ENCODE data around the gene CETN3.
"Not testable (repeated sequence)": the region's sequence is repeated elsewhere in the genome, so short reads cannot be mapped to it uniquely, and the experiment has no call there.

Gene CETN3

DNA sequence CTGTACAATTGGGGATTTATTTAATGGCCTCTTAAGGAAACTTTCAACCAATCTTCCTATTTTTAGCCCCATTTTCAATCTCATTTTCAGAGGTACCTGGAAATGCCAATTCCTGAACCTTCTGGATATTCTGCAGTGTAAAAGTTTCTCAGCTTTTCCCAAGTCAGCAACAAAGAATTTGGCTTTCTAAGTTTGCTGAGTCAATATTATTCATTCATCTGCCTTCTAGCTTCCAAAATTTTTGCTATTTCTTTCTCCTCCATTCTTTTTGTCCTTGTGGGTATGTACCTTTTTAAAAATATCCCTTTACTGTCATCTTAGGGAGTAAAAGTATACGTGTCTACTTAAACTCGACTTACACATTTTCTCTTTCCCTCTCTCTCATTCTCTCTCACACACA lies 25.7 kb downstream of the CETN3 start:
- in situ Hi-C loops (cut with MboI; ENCODE audit: low sequenced_read_pairs) = no loop called here

DNA sequence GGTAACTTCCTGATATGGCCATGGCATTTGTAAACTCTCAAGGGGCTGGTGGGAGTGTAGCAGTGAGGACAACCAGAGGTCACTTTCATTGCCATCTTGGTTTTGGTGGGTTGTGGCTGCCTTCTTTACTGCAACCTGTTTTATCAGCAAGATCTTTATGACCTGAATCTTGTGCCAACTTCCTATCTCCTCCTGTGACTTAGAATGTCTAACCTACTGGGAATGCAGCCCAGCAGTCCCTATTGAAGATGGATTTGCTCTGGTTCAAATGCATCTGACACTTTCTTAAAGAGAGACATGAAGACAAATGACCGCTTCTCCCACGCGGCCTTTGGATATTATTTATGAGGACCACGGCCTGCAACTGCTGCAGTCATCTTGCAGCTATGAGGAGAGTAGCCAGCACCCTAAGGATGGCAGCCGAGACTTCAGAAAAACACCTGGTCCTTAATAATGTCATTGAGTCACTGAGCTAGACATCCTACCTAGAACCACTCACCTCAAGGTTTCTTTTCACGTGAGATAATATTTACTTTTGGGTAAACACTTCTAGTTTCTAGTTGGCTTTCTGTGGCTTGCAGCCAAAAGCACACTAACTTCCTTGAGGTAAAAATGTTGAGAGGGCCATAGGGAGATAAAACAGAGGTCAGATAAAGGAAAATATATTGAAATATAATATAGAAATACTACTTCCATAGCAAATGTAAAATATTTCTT lies 28.2 kb downstream of the CETN3 start:
- in situ Hi-C loops (cut with MboI; ENCODE audit: low sequenced_read_pairs) = no loop called here

DNA sequence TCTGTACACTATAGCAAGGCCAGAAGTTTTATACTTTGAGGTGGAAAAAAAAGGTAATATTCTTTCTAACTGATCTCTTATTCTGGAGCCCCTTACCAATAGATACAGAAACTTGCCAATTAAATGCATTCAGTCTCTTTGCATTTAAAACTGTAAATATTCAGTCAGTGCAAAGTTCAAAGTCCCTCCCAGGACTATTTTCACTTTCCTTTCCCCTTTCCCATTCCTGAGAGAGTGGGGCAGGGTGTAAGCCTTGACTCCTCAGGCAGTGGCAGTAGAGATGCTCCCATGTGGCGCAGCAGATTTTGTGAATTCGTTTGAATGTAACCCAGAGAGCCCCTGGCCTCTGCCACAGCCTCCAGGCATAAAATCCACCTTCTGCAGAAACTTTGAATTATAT lies 29.9 kb downstream of the CETN3 start:
- in situ Hi-C loops (cut with MboI; ENCODE audit: low sequenced_read_pairs) = no loop called here

DNA sequence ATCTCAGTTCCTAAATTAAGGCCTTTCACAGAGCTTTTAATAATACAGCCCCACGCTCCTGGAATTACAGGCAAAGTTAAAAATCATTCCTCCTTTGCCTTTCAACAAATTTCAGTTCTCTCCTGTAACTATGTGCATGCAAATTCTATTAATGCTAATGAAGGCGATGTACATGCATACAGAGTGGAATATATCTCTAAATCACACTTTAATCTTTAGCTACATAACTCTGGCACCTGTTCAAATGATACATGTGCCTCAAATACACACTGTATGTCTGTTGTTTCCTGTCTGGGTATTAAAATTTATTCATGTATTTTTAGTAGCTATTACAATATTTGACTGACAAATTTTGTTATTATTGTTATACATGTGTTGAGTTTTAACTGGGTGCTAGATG lies 30.8 kb downstream of the CETN3 start:
- in situ Hi-C loops (cut with MboI; ENCODE audit: low sequenced_read_pairs) = no loop called here

DNA sequence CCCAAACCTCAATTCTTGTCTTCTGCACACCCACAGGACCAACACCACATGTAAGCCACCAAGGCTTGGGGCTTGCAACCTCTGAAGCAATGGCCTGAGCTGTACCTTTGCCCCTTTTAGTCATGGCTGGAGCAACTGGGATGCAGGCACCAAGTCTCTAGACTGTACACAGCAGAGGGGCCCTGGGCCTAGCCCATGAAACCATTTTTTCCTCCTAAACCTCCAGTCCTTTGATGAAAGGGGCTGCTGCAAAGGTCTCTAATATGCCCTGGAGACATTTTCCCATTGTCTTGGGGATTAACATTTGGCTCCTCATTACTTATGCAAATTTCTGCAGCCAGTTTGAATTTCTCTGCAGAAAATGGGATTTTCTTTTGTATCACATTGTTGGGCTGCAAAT lies 38.3 kb downstream of the CETN3 start:
- in situ Hi-C loops (cut with MboI; ENCODE audit: low sequenced_read_pairs) = not testable (repeated sequence)

DNA sequence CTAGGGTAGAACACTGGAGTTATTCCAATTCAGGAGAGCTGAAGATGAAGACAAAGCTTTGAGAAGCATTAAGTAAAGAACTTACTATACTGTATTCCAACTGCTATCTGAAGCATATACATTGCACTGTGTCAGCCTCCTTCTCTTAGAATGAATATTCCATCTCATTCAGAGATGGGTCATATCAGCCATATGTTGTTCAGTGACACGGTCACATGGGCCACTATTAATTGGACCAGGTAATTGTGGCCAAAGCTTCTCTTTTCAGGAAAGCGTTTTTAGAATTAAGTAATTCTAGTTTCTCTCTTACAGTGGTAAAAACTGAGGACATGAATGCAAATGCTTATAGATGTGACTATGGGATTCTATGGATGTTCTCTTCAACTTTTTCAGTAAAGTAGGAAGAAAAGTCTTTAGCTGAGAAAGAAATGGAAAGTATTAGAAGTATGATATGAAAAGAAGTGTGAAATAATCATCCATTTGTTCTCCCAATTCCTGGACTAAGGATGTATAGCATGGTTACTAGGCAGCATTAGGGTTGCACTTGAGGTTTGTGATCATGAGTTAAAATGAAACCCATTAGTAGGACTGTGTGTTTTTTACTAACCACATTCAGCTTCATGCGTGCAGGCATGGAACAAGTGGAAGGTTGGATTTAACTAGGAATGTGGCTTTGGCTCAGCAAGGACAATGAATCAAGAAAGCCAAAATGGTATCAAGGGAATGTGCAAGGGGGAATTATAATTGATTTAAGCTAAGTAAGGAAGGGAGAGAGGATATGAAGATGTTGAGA lies 40.9 kb downstream of the CETN3 start:
- in situ Hi-C loops (cut with MboI; ENCODE audit: low sequenced_read_pairs) = no loop called here

DNA sequence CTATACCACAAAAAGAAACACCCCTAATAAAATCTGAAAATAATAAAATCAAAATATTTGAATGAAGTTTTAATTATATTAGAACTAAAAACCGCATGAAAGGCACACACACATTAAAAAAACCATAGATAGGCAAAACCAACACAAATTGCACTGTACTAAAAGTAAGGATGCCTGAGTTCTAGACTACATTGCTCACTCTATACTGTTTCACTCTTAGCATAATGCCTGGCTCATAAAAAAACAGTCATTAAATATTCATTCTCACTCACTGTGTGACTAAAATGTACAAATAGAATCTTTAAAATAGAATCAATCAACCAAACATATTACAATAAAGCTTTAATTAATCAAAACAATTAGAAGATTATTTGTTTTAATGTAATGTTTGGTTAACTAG lies 41.7 kb downstream of the CETN3 start:
- in situ Hi-C loops (cut with MboI; ENCODE audit: low sequenced_read_pairs) = no loop called here

DNA sequence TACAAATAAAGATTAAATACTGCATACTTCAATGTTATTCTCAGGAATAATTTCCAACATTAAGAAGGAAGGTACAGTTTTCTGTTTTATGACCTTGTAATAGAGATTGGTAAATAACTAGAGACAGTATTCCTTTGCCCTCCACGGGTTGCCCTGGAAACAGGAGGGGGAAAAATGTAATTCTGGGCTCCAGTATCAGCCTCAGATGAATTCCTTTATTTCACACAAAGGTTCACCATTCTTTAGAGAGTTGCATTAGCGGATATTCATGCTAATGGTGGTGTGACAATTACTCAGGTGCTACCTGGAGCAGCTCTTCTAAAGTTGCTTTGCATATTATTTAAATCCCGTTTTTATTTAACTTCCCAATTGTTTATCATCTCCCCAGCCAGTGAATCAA lies 42.6 kb downstream of the CETN3 start:
- in situ Hi-C loops (cut with MboI; ENCODE audit: low sequenced_read_pairs) = no loop called here

DNA sequence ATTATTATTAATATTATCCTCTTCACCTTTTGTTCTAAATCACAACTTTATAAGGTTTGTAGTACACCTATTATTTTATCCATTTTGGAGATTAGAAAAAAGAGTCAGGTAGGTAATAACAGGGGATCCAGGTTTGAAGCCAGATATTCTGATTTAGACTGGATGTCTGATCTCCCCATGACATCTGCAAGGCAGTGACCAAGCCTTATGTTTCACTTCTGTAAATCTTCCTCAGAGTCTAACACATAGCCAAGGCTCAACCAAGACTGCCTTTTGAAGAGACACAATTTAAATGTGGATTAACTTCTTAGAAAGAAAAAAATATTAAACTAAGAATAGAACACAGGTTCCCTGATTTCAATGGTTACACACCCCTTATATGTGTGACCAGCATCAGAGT lies 44.2 kb downstream of the CETN3 start:
- in situ Hi-C loops (cut with MboI; ENCODE audit: low sequenced_read_pairs) = no loop called here

DNA sequence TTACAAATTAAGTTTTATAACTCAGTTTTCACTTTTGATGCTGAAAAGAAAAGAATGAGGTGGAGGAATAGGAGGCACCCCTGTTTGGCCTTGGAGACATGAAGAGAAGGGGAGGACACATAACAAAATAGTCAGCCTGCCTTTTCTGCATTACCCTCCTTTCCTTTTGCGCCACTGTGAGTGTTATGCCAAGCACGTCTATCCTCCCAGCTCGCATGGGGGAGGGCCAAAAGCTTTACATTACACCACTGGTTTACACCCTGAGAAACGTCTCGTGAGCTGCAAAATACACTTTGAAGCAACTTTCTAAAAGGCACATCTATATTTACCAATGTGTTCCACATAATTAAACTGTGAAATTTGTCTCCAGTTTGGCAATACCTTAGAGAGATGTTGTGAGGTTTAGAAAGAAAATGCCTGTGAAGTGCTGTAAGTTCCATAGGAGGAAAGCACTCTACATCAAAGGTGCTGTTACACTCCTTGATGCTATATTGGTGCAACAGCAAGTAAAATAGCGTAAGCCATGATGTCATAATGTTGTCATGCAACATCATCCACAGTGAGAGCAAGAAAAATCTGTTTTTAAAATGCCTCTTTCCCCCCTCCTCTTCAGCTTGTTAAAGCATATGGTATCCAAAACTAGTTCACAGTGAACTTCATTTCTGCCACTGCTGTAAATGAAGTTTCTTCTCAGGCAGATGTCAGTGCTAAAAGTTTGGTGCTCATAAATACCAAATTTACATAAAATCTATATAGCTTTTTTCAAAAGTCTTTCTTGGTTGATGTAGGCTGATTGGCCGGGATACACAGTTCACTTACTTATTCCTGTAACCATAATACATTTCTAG lies 50.3 kb downstream of the CETN3 start:
- in situ Hi-C loops (cut with MboI; ENCODE audit: low sequenced_read_pairs) = no loop called here

DNA sequence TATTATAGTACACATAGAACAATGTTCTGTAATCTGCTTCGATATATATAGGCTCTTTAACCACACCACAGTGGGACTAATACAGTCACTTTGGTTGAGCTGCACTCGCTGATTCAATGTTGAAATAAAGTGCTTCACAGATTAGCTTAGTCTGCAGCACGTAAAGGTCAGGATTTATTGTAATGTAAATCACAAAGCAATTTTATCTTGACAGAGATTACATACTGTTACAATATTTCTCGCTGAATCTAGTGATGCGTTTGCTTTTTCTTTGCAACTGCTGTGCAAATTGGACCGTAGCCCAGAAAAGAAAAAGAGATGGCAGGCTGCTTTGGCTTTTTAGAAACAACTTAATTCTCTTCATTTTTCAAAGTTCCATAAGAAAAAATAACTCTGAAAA lies 52.9 kb downstream of the CETN3 start:
- in situ Hi-C loops (cut with MboI; ENCODE audit: low sequenced_read_pairs) = no loop called here

DNA sequence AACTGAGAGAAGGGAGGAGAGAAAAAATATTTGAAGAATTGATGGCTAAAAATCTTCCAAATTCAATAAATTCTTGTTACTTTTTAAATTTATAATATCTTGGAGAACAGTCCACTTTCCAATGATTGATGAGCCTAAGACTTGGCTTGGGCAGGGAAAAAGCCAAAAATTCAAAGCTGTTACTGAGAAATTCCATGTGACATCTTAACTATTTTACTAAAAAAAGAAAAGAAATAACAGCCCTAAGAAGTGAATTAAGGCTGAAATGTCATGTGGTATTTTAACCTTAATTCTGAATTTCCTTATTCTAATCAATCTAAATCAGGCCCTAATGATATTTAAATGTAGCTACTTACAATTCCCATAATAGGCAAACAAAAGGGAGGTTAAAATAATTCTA lies 53.4 kb downstream of the CETN3 start:
- in situ Hi-C loops (cut with MboI; ENCODE audit: low sequenced_read_pairs) = no loop called here

DNA sequence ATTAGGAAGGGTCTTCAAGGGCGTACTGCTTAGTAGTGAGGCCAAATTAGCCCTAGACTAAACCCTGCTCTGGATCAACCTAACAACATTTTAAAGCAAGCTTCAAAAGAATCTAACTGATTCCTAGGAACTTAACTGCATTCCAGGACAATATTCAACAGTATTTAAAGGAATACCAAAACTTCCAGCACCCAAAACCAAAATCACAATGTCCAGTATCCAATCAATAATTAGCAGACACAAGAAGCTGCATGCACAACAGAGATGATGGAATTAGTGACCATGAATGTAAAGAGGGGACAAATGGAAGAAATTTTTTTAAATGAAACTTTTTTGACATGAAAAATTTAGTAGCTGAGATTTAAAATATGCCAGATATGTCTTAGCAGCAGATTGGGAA lies 53.9 kb downstream of the CETN3 start:
- in situ Hi-C loops (cut with MboI; ENCODE audit: low sequenced_read_pairs) = no loop called here

DNA sequence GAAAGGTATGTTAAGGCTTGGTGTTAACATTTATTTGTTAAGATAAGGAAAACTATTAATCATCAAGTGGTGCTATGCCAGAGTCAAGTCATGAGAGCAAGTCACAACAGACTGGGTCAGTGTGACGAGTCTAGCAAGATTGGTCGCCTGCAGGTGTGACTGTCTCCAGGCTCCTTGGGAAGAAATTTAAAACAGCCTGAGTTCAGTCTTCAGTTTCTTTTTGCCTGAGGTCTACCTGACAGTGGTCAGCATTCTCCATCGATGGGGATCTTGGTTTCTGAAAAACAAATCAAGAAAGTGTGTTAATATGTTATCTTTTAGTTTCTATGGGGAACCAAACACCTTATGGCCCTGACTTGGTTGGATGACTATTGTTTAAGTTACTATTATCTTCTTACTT lies 56.3 kb downstream of the CETN3 start:
- in situ Hi-C loops (cut with MboI; ENCODE audit: low sequenced_read_pairs) = no loop called here

DNA sequence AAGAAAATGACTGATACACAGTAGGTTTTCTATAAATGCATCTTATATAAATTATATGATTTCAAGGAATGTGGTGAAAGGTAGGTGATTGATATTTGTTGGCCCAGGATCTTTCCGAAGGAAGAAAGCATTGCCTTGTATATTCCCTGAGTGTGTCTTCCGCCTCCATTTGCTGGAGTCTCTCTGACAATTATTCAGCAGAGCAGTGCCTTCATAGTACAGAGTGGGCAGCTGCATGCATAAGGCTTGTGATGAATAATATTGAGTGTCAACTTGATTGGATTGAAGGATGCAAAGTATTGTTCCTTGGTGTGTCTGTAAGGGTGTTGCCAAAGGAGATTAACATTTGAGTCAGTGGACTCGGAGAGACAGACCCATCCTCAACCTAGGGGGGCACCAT lies 58.5 kb downstream of the CETN3 start:
- in situ Hi-C loops (cut with MboI; ENCODE audit: low sequenced_read_pairs) = no loop called here

DNA sequence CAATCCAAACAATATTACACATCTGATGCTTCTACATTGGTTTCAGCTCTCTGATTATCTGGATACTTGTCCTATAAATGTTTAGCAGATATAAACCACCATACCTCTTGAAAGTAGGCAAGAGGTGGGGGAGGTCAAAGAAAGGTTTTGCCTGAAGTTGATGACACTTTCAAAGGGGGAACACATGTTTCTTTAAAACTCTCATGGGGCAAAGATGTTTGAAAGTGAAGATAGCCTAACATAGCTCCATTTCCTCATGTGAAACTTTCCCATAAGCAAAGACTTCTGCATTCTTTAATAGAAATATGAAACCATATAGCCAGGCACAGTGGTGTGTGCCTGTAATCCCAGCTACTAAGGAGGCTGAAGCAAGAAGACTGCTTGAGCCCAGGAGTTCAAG lies 62.1 kb downstream of the CETN3 start:
- in situ Hi-C loops (cut with MboI; ENCODE audit: low sequenced_read_pairs) = no loop called here

DNA sequence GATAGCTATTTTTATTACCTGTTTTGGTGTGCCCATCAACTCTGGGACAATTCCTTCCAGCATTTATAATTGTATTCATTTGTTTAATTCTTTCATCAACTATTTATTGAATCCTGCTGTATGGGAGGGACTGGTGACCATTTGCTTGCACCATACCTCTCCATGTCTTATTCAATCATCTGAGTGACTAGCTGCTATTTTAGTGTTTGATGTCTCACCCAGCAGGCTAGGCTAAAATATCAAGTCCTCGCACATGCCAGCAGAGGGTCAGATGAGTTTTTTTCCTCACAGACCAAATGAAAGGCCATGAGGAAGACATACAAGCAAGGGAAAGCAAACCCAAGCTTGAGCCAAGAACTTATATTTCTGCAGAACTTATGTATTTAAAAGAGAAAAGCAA lies 63.9 kb downstream of the CETN3 start:
- in situ Hi-C loops (cut with MboI; ENCODE audit: low sequenced_read_pairs) = no loop called here

DNA sequence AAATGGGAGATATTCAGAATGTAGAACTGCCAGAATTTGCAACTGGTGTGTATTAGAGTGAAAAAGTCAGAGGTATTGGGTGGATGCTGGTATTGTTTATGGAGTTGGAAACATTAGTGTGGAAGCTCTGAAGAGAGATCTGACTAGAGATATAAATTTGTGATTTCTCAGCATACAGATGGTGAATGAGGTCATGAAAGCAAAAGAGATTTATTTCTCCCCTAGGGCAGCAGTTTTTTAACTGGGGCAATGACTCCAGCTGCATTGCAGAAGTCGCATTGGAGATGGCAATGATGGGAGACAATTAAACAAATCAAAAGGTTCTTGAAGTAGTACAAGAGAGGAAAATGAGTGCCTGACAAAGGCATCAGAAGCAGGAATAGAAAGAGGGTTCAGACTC lies 64.9 kb downstream of the CETN3 start:
- in situ Hi-C loops (cut with MboI; ENCODE audit: low sequenced_read_pairs) = no loop called here

DNA sequence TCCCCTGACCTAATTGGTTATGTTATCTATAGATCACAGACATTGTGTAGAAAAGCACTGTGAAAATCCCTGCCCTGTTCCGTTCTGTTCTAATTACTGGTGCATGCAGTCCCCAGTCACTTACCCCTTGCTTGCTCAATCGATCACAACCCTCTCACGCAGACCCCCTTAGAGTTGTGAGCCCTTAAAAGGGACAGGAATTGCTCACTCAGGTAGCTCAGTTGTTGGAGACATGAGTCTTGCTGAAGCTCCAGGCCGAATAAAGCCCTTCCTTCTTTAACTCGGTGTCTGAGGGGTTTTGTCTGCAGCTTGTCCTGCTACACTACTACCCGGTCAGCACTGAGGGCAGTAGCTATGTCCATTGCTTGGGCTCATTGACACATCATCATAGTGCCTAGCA lies 65.8 kb downstream of the CETN3 start:
- in situ Hi-C loops (cut with MboI; ENCODE audit: low sequenced_read_pairs) = not testable (repeated sequence)

DNA sequence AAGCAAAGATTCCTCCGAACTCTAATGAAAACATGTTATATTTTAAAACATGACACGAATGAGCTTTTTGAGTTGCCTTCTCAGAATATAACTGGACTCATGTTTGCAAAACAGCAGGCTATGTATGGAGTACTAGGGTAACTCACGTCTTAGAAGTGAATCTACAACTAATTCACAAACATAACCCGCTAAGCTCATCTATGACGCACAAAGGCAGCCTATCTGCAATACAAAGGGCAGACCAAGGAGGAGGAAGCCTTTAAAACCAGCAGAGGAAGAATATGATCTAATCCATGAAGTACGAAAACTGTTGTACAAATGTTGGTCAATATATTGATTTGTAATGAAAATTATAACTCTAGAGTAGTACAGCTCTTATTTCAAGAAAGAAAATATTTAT lies 67.0 kb downstream of the CETN3 start:
- in situ Hi-C loops (cut with MboI; ENCODE audit: low sequenced_read_pairs) = no loop called here

Data from hTERT RPE-1 (cell line).